GM12878 (cell line): ENCODE data around the gene STYXL1. TPM values are rescaled to one million over a fixed set of nuclear protein-coding genes. Genes with fewer than 3 reads are reported as not detected.

Experiments used
- ATAC-seq: fragments of 200-7000 bp; cut with Tn5 transposase; 3 replicates; pipeline ENCODE4 v1.9.1; 2020; ENCODE audit warnings: mild to moderate bottlenecking, moderate library complexity
- BruUV-seq: library from RNA; stranded (reverse); fragments of 400-500 nt; replicated peaks from 2 replicates; lab custom pipeline; 2021; lab: Mats Ljungman, UMichigan
- CTCF ChIA-PET: fragments of 300-600 bp; sonication (Branson Sonifier 250); formaldehyde crosslinking; extraction: SDS; loops from one replicate; lab custom pipeline; 2021; ENCODE audit warnings: inconsistent platforms; lab: Yijun Ruan, JAX
- POLR2A ChIA-PET: fragments of 350-600 bp; formaldehyde crosslinking; extraction: SDS; loops from one replicate; lab custom pipeline; 2021; ENCODE audit warnings: inconsistent platforms; lab: Charles Lee
- RAD21 ChIA-PET: fragments of 300-600 bp; sonication (Branson Sonifier 250); formaldehyde crosslinking; loops from one replicate; lab custom pipeline; 2023; ENCODE audit warnings: antibody characterized with exemption; ENCODE audit not compliant: unreplicated experiment; lab: Charles Lee
- SMC1A ChIA-PET: fragments of 300-600 bp; sonication (Branson Sonifier 250); formaldehyde crosslinking; loops from one replicate; lab custom pipeline; 2023; ENCODE audit not compliant: unreplicated experiment, uncharacterized antibody; lab: Charles Lee
- DNase-seq: peaks from one replicate; pipeline ENCODE4 v3.0.0-alpha.2; 2011; ENCODE audit warnings: low read depth, low spot score
- FAIRE-seq: peaks from 3 replicates; lab custom pipeline; 2011; peaks lifted over from hg19 to GRCh38; lab: Jason Lieb, UNC
- H2AFZ ChIP-seq: 2 replicates; pipeline ENCODE4 v1.6.0; 2011; ENCODE audit warnings: low read depth, low read length, control low read depth; ENCODE audit not compliant: control insufficient read depth
- H3K27ac ChIP-seq: 2 replicates; pipeline ENCODE4 v1.5.1; 2011; ENCODE audit warnings: control low read depth; ENCODE audit not compliant: control insufficient read depth, insufficient read depth
- H3K27me3 ChIP-seq, 2 experiments: replicated peaks in 1 of 2; 2 replicates each; pipeline versions ENCODE4 v1.6.0 to v1.6.1; 2011; ENCODE audit warnings: low read length in 1 of 2; ENCODE audit not compliant: control insufficient read depth in 2 of 2, insufficient read depth in 2 of 2
- H3K36me3 ChIP-seq, 2 experiments: 2 replicates each; pipeline ENCODE4 v1.5.1; 2011; ENCODE audit warnings: low read length in 1 of 2; ENCODE audit not compliant: control insufficient read depth in 2 of 2, insufficient read depth in 2 of 2
- H3K4me1 ChIP-seq: 2 replicates; pipeline ENCODE4 v1.6.1; 2011; ENCODE audit warnings: mild to moderate bottlenecking, low read length, moderate library complexity, mixed read lengths; ENCODE audit not compliant: control insufficient read depth, insufficient read depth
- H3K4me2 ChIP-seq: 2 replicates; pipeline ENCODE4 v1.6.0; 2011; ENCODE audit warnings: control low read depth; ENCODE audit not compliant: control insufficient read depth, insufficient read depth
- H3K4me3 ChIP-seq: fragments of 200-600 bp; sonication (generic); 2 replicates; pipeline ENCODE4 v1.5.1; 2016
- H3K79me2 ChIP-seq: 2 replicates; pipeline ENCODE4 v1.6.0; 2011; ENCODE audit warnings: low read length; ENCODE audit not compliant: control insufficient read depth, insufficient read depth
- H3K9ac ChIP-seq: 2 replicates; pipeline ENCODE4 v1.8.0; 2011; ENCODE audit warnings: low read length, control low read depth, mixed read lengths; ENCODE audit not compliant: control insufficient read depth, insufficient read depth
- H3K9me3 ChIP-seq: replicated peaks from 3 replicates; pipeline ENCODE4 v1.5.1; 2011; ENCODE audit warnings: mild to moderate bottlenecking, low read length; ENCODE audit not compliant: control insufficient read depth, insufficient read depth
- H4K20me1 ChIP-seq: 2 replicates; pipeline ENCODE4 v1.6.0; 2011; ENCODE audit not compliant: control insufficient read depth, insufficient read depth
- BHLHE40 ChIP-seq, 2 experiments: fragments of 450-650 bp in 1 of 2; IDR thresholded peaks; 2 replicates each; pipeline ENCODE4 v1.6.1; 2011 to 2017; ENCODE audit warnings: low read depth in 2 of 2, borderline replicate concordance in 1 of 2, improper control_type of control experiment in 1 of 2, low read length in 1 of 2, mild to moderate bottlenecking in 1 of 2
- CEBPB ChIP-seq, 2 experiments: fragments of 150-350 bp in 1 of 2; IDR thresholded peaks; 2 replicates each; pipeline ENCODE4 v1.6.1; 2012 to 2014; ENCODE audit warnings: low read depth in 2 of 2, low read length in 2 of 2, borderline replicate concordance in 1 of 2, inconsistent platforms in 1 of 2
- FOXK2 ChIP-seq: fragments of 450-650 bp; IDR thresholded peaks from 2 replicates; pipeline ENCODE4 v1.6.1; 2017; ENCODE audit warnings: mild to moderate bottlenecking, moderate library complexity
- MTA3 ChIP-seq: IDR thresholded peaks from 2 replicates; pipeline ENCODE4 v1.6.1; 2012; ENCODE audit warnings: low read length, inconsistent platforms, borderline replicate concordance
- RBBP5 ChIP-seq: fragments of 200-600 bp; sonication (generic); conservative IDR thresholded peaks from 2 replicates; pipeline ENCODE4 v1.6.1; 2016
- SPI1 ChIP-seq: IDR thresholded peaks from 2 replicates; pipeline ENCODE4 v1.6.1; 2011; ENCODE audit warnings: low read depth, mild to moderate bottlenecking, low read length, moderate library complexity, borderline replicate concordance; ENCODE audit not compliant: insufficient read depth
- STAT1 ChIP-seq: fragments of 450-650 bp; conservative IDR thresholded peaks from 2 replicates; pipeline ENCODE4 v1.6.1; 2014; ENCODE audit warnings: antibody characterized with exemption, mild to moderate bottlenecking
- TAF1 ChIP-seq: IDR thresholded peaks from 2 replicates; pipeline ENCODE4 v1.6.1; 2011; ENCODE audit warnings: mild to moderate bottlenecking, low read depth, low read length, borderline replicate concordance
- YY1 ChIP-seq: IDR thresholded peaks from 2 replicates; pipeline ENCODE4 v1.6.1; 2011; ENCODE audit warnings: low read depth, mild to moderate bottlenecking, low read length
- ZNF24 ChIP-seq: fragments of 450-650 bp; IDR thresholded peaks from 2 replicates; pipeline ENCODE4 v1.6.1; 2017; ENCODE audit warnings: antibody characterized with exemption, mild to moderate bottlenecking
- WGBS: methylation state at CpG from one replicate; pipeline ENCODE4 v1.1.6; 2016; ENCODE audit warnings: low lambda C conversion rate; ENCODE audit not compliant: insufficient replicate concordance, insufficient coverage; ENCODE audit errors: missing lambda C conversion rate; 5-methylcytosine and 5-hydroxymethylcytosine counted together
- in situ Hi-C: fragments of 300-500 bp; cut with MboI; formaldehyde crosslinking; loops from 9 replicates; pipeline ENCODE4 v1.14.3; 2018; ENCODE audit warnings: mixed read lengths
- intact Hi-C: fragments of 100-400 bp; cut with micrococcal nuclease; formaldehyde crosslinking; loops from one replicate; pipeline ENCODE4 v1.14.2; 2022; ENCODE audit not compliant: unreplicated experiment
- polyA plus RNA-seq, 11 experiments: library from polyadenylated mRNA; depleted of rRNA in 4 of 11; unstranded in 6 of 11; stranded (reverse) in 5 of 11; fragments of >200 nt; fragmentation: Nextera tagmentation in 4 of 11; fragmentation: Illumina TruSeq in 1 of 11; extraction: Ambion mirVana in 4 of 11; extraction: Trizol in 1 of 11; gene quantifications; 1 replicate in 1 of 11; 2 replicates in 10 of 11; pipeline versions ENCODE4 v1.2.1 to v1.2.3, GENCODE V29; 2011 to 2016; ENCODE audit warnings: inconsistent platforms in 2 of 11, missing spikeins in 2 of 11, low read depth in 1 of 11
- total RNA-seq, 4 experiments: library from RNA; depleted of rRNA in 3 of 4; stranded (reverse); fragments of >200 nt in 3 of 4; fragmentation: Illumina TruSeq in 1 of 4; extraction: Trizol in 1 of 4; gene quantifications; 2 replicates each; pipeline versions ENCODE4 v1.2.1 to v1.2.3, GENCODE V29; 2013 to 2021
- TF ChIP-seq, protein P1 (sequence below): fragments of 450-650 bp; IDR thresholded peaks from 2 replicates; pipeline ENCODE4 v1.6.1; 2017; ENCODE audit warnings: mild to moderate bottlenecking, moderate library complexity
- TF ChIP-seq, protein P2 (sequence below): fragments of 450-650 bp; IDR thresholded peaks from 2 replicates; pipeline ENCODE4 v1.6.1; 2017; ENCODE audit warnings: mild to moderate bottlenecking, low read depth, inconsistent platforms; ENCODE audit not compliant: poor library complexity, severe bottlenecking
- TF ChIP-seq, protein P3 (sequence below): fragments of 450-650 bp; IDR thresholded peaks from 2 replicates; pipeline ENCODE4 v1.6.1; 2017; ENCODE audit warnings: borderline replicate concordance

Gene STYXL1
- total and polyA plus RNA-seq, 10 of the 15 experiments (the other 5 are each of a cell fraction or from before 2014, with no cell fraction given), result 18.4 to 65.9 (median 40.7) TPM

DNA sequence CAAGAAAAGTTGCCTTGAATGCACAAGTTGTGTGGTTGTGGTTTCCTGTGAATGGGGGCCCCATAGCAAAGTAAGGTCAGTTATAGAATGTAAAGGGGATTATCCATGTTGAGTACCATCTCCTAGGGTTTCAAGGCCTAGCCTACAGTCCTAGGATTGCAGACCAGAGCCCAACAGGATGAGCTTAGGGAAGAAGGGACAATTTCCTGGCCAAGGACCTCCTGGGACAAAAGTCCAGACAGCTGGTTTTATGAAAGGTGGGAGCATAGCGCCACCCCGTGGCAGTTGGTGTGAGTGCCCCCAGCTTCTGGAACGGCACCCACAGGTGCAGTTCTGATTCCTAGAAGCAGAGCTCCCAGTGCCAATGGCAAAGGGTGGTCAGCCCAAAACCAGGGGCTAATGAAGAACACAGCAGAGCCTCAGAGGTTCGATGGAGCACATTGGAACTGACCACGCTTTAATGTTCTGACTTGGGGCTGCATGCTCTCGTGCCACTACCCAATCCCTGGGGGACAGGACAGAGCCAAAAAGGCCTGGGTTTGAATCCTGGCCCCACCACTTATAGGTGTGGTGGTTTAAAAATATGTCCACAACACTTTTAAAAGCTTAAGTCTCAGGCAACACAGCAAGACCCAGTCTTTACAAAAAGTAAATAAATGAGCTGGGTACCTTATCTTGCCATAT is 27.6 kb downstream of the STYXL1 start:
- in situ Hi-C loops, result loop anchor here (5.0 kb wide), 1 partner anchor 153 kb away; no protein-coding TSS in a partner anchor
- Histone ChIP-seq H3K9me3 (no peaks in the 10 kb centered on the region), H3K4me1 (peaks cover 10% of the 10 kb centered on the region; the same call in 1 of the 2 replicates), H3K79me2 (no peaks in the 10 kb centered on the region), H2AFZ (peak overlapping the region; percentile 41; the same call in 1 of the 2 replicates), H3K27ac (peak overlapping the region; percentile 41), H3K4me2 (peak overlapping the region; percentile 31; the same call in 1 of the 2 replicates), H3K4me3 (no peak overlapping the region), H3K27me3 (no peaks in the 10 kb centered on the region), H3K36me3 (peaks cover 0 to 11% of the 10 kb centered on the region in 2 experiments; a peak in 2 of 4 replicates), H4K20me1 (no peaks in the 10 kb centered on the region), H3K9ac (no peak overlapping the region; the same call in 1 of the 2 replicates)
- DNase-seq (peak; percentile 34), FAIRE-seq (peak; percentile 72), ATAC-seq (peak; percentile 94)
- SMC1A ChIA-PET, result interaction anchor here (0.6 to 3.0 kb wide), 23 partner anchors 10 to 1603 kb away, joined by 3 to 75 read pairs (median 4); no protein-coding TSS in a partner anchor
- CTCF ChIA-PET, result interaction anchor here (0.6 to 7.7 kb wide), 43 partner anchors 9 to 1607 kb away, joined by 3 to 247 read pairs (median 4); partner anchors contain the start of genes MDH2, POR, RHBDD2 and STYXL1
- intact Hi-C loops, result loop anchor here (1.0 to 5.0 kb wide), 2 partner anchors 103 to 154 kb away; partner anchors contain the start of gene POR
- POLR2A ChIA-PET, result interaction anchor here (1.0 to 2.0 kb wide), 6 partner anchors 10 to 154 kb away, joined by 3 to 9 read pairs (median 4); partner anchors contain the start of genes MDH2, STYXL1 and TMEM120A
- BruUV-seq, result no TSS peak
- RAD21 ChIA-PET, result interaction anchor here (0.7 to 6.4 kb wide), 21 partner anchors 11 to 974 kb away, joined by 3 to 115 read pairs (median 5); partner anchors contain the start of genes MDH2, RHBDD2 and STYXL1
- 38% methylated on average over 6 of the region's 6 CpGs for WGBS
- TF ChIP-seq BHLHE40 (IDR thresholded peaks at IDR 0.05; ENCODE audit: borderline replicate concordance in 1 of 2, low read depth in 2 of 2, low read length in 1 of 2) (no peak), YY1 (peak; percentile 61; the same call in 1 of the 2 replicates), RBBP5 (no peak), MTA3 (no peak), STAT1 (0 out of 2 replicates have a peak, but pooled peaks have one; percentile 60), ZNF24 (no peak), TAF1 (no peak), FOXK2 (no peak), SPI1 (no peak), CEBPB (IDR thresholded peaks at IDR 0.05; ENCODE audit: borderline replicate concordance in 1 of 2, low read depth in 2 of 2, low read length in 2 of 2) (no peak)
- TF ChIP-seq, protein P1, sequence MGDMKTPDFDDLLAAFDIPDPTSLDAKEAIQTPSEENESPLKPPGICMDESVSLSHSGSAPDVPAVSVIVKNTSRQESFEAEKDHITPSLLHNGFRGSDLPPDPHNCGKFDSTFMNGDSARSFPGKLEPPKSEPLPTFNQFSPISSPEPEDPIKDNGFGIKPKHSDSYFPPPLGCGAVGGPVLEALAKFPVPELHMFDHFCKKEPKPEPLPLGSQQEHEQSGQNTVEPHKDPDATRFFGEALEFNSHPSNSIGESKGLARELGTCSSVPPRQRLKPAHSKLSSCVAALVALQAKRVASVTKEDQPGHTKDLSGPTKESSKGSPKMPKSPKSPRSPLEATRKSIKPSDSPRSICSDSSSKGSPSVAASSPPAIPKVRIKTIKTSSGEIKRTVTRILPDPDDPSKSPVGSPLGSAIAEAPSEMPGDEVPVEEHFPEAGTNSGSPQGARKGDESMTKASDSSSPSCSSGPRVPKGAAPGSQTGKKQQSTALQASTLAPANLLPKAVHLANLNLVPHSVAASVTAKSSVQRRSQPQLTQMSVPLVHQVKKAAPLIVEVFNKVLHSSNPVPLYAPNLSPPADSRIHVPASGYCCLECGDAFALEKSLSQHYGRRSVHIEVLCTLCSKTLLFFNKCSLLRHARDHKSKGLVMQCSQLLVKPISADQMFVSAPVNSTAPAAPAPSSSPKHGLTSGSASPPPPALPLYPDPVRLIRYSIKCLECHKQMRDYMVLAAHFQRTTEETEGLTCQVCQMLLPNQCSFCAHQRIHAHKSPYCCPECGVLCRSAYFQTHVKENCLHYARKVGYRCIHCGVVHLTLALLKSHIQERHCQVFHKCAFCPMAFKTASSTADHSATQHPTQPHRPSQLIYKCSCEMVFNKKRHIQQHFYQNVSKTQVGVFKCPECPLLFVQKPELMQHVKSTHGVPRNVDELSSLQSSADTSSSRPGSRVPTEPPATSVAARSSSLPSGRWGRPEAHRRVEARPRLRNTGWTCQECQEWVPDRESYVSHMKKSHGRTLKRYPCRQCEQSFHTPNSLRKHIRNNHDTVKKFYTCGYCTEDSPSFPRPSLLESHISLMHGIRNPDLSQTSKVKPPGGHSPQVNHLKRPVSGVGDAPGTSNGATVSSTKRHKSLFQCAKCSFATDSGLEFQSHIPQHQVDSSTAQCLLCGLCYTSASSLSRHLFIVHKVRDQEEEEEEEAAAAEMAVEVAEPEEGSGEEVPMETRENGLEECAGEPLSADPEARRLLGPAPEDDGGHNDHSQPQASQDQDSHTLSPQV, result no peak
- TF ChIP-seq, protein P2, sequence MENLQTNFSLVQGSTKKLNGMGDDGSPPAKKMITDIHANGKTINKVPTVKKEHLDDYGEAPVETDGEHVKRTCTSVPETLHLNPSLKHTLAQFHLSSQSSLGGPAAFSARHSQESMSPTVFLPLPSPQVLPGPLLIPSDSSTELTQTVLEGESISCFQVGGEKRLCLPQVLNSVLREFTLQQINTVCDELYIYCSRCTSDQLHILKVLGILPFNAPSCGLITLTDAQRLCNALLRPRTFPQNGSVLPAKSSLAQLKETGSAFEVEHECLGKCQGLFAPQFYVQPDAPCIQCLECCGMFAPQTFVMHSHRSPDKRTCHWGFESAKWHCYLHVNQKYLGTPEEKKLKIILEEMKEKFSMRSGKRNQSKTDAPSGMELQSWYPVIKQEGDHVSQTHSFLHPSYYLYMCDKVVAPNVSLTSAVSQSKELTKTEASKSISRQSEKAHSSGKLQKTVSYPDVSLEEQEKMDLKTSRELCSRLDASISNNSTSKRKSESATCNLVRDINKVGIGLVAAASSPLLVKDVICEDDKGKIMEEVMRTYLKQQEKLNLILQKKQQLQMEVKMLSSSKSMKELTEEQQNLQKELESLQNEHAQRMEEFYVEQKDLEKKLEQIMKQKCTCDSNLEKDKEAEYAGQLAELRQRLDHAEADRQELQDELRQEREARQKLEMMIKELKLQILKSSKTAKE, result peak; percentile 36
- TF ChIP-seq, protein P3, sequence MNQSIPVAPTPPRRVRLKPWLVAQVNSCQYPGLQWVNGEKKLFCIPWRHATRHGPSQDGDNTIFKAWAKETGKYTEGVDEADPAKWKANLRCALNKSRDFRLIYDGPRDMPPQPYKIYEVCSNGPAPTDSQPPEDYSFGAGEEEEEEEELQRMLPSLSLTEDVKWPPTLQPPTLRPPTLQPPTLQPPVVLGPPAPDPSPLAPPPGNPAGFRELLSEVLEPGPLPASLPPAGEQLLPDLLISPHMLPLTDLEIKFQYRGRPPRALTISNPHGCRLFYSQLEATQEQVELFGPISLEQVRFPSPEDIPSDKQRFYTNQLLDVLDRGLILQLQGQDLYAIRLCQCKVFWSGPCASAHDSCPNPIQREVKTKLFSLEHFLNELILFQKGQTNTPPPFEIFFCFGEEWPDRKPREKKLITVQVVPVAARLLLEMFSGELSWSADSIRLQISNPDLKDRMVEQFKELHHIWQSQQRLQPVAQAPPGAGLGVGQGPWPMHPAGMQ, result no peak
